Measurements from ENCODE around the gene RNF123.
"Not testable (repeated sequence)": the region's sequence is repeated elsewhere in the genome, so short reads cannot be mapped to it uniquely, and the experiment has no call there.

RNF123 gene

GRCh38 chr3:49681232-49681522, 8.2 kb upstream of the RNF123 start:
- no peak for DNase-seq (ENCODE audit: low spot score)

GRCh38 chr3:49681543-49681942, 7.8 kb upstream of the RNF123 start:
- no peak for DNase-seq (ENCODE audit: low spot score)

- no peak for DNase-seq (ENCODE audit: low spot score)
Measured at GRCh38 chr3:49683162-49683561, 6.2 kb upstream of the RNF123 start.

DNA sequence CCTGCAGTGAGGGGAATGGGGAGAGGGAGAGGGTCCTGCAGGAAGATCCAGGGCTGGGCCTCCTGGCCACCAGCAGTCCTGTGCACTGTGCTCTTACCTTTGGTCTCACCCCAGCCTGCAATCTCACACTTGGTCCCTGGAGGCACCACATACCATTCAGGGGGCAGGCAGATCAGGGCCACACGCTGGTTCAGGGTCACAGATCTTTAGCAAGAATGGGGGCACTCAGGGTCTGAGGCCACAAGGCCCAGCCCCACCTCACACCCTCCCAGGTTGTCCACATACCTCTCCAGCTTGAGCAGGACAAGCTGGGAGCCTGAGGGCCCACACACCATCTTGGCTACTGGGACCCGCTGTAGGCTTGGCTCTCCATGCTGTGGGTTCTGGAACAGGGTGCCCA, 4.9 kb upstream of the RNF123 start:
- not testable (repeated sequence) for DNase-seq (ENCODE audit: low spot score)

GRCh38 chr3:49685103-49685502, 4.3 kb upstream of the RNF123 start:
- DNase-seq (ENCODE audit: low spot score): not testable (repeated sequence)

DNA sequence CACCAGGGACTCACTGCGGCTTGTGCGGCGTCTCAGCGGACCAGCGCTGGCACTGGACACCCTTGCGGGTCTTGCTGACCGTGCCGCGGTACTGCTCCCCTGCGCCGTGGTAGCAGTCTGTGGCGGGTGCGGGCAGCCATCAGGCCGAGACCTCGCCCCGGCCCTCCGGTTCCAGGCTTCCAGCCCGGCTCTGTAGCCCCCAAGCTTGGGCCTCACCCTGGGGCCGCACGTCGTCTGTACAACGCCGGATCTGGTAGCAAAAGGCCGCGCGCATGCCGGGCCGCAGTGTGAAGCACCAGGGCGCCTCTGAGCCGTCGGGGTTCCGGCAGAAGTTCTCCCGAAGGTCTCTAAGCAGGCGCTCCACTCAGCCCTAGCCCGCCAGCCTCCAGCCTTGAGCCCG, 3.5 kb upstream of the RNF123 start:
- DNase-seq (ENCODE audit: low spot score): not testable (repeated sequence)

GRCh38 chr3:49686346-49686745, 3.0 kb upstream of the RNF123 start:
- peak; percentile 15 for DNase-seq (ENCODE audit: low spot score)

DNA sequence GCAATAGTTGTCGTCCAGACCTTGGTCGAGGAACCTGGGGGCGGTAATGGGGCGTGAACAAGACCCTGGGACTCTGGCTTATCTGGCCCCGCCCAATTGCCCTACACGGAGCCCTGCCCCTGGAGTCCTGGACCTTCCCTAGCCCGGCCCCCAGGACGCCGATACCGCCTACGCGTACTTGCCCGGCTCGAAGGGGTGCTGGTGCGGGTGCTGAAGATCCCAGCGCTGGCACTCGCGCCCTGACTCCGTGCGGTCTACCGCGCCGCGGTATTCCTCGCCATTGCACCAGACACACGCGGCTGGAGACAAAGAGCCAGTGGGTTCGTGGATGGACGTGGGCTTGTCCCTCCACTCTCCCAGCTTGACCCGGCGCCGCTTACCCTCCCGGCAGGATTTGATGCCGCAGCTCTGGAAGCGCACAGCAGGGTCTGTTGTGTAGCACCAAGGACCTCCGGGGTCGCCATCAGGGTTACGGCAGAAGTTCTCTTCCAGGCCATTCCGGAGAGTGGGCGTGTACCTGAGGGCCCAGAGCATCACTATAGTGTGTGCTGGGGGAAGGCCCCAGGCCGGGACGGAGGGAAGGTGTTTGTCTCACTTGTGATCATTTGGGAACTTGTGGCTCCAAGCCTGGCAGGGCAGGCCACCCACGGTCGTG, 2.5 kb upstream of the RNF123 start:
- DNase-seq (ENCODE audit: low spot score): peak; percentile 22

- not testable (repeated sequence) for DNase-seq (ENCODE audit: low spot score)
Measured at GRCh38 chr3:49687424-49687795, 1.9 kb upstream of the RNF123 start.

- DNase-seq (ENCODE audit: low spot score): not testable (repeated sequence)
Measured at GRCh38 chr3:49688338-49689045, 865 bp upstream of the RNF123 start.

DNA sequence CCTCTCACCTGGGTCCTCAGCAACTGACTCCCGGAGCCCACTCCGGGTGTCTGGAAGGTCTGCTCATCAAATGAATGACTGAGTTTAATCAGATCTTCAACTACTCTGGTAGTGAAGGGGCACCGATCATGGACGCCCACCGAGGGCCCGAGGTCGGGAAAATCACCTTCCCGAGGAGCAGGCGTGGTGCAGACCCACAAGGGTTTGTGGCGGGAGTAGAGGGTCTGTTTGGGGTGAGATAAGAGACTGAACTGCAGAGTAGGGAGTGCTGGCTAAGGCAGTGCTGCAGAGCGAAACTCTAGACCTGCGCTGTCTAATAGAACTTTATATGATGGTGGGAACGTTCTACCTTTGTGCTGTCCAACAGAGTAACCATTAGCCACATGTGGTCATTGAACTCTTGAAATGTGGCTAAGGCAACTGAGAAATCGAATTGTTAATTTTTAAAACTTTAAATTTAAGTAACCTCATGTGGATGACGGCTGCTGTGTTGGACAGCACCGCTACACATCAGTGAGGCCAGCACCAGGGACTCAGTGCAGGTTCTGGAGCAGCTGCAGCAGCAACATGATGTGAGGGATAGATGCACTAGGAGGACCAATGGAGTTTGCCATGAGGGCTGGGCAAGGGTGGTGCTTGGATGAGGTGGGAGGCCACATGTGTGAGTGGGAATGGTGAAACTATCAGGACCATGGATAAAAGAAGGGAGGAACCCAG, 709 bp downstream of the RNF123 start:
- DNase-seq (ENCODE audit: low spot score): not testable (repeated sequence)

- not testable (repeated sequence) for DNase-seq (ENCODE audit: low spot score)
Measured at GRCh38 chr3:49690856-49691255, 1.5 kb downstream of the RNF123 start.

GRCh38 chr3:49691481-49691880, 2.1 kb downstream of the RNF123 start:
- DNase-seq (ENCODE audit: low spot score): not testable (repeated sequence)

DNA sequence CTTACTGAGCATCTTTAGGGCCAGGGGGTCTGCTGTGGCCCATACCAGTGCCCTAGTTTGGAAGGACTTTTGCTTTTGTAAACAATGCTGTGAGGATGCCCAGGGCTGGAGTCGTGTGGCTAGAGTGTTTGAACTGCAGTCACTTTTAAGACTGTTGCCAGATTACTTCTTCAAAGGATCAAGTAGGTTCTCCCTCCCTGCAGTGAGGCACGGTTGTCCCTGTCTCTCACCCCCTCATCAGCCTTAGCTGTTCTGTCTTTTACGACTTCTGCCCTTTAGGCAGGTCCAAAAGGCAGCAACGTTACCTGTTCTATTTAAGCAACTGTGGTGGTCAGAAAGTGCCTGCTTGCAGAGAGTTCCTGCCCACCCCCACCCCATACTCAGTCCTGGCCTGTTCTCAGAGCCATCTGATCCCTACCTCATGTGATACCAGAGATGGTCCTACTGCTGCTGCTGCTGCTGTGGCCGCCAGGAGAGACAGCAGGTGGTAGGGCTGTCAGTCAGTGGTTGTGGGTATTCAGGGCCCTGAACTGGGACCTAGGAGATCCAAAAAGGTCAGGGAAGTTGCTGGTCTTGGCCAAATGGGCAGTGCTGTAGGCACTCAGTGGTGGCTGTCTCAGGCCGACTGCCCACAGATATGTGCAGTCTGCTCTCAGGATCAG, 5.2 kb downstream of the RNF123 start:
- DNase-seq (ENCODE audit: low spot score): not testable (repeated sequence)

DNA sequence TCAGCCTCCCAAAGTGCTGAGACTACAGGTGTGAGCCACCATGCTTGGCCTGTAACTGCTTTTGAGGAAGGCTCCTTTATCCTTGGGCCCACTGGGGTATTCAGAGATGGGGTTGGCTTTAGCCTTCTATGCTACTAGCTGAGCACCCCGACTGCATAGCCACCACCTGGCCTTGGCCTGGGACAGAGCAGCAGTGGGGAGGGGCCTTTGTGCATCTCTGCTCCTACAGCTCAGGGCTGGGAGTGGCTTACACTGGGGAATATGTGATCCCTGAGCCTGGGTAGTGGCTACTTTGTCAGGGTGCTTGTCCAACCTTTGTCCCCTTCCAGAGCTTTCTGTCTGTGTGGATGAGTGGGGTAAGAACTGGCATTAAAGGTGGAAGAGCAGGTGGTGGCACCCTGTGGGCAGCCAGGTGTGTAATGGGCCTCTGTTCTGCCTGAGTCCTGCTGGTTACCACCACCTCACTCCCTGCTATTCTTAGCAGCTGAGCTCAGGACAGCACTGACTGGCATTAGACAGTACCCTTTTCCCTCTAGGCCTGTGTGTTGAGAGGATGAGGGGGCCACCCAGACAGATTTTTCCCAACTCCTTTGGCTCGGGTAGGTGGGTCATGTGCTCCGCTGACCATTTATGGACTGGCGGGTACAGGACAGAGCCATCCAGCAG, 6.1 kb downstream of the RNF123 start:
- DNase-seq (ENCODE audit: low spot score): not testable (repeated sequence)

DNA sequence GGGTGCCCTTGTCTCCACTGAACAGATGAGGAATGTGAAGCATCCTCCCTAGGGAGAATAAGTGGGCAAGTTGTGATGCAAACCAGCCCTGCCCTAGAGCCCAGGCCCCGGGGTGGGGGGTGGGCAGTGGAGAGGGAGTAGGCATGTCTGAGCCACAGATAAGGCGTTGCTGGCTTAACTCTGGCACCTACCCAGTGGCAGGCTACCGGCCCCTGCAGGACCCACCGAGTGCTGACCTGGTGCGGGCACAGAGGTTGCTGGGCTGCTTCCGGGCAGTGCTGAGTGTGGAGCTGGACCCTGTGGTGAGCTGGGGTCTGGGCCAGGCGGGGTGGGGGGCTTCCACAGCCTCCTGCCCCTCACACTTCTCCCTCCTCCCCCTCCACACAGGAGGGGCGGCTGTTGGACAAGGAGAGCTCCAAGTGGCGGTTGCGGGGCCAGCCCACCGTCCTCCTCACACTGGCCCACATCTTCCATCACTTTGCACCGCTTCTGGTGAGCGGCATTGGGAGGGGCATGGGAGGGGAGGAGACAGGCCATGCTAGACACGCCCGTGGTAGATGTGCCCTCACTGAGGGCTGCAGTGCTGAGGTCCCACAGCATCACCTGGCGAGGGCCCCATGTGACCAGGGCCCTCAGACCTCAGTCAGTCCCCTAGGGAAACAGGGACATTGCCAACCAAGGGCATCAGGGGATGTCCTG, 10.1 kb downstream of the RNF123 start:
- no peak for DNase-seq (ENCODE audit: low spot score)

DNA sequence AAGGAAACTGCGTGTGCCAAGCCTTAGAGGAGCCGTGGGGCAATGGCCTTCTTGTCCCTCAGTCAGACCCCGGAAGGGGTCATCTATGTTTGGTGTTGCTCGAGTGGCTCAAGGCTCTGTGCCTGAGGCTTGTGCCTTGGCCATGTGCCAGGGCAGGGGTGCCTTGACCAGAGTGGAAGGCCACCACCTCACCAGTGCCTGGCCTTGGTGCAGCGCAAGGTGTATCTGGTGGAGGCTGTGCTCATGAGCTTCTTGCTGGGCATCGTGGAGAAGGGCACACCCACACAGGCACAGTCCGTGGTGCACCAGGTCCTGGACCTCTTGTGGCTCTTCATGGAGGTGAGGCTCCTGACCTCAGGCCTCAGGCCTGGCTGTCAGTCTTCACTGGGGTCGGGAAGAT, 10.7 kb downstream of the RNF123 start:
- DNase-seq (ENCODE audit: low spot score): no peak

- DNase-seq (ENCODE audit: low spot score): no peak
Measured at GRCh38 chr3:49700453-49701128, 11.2 kb downstream of the RNF123 start.

DNA sequence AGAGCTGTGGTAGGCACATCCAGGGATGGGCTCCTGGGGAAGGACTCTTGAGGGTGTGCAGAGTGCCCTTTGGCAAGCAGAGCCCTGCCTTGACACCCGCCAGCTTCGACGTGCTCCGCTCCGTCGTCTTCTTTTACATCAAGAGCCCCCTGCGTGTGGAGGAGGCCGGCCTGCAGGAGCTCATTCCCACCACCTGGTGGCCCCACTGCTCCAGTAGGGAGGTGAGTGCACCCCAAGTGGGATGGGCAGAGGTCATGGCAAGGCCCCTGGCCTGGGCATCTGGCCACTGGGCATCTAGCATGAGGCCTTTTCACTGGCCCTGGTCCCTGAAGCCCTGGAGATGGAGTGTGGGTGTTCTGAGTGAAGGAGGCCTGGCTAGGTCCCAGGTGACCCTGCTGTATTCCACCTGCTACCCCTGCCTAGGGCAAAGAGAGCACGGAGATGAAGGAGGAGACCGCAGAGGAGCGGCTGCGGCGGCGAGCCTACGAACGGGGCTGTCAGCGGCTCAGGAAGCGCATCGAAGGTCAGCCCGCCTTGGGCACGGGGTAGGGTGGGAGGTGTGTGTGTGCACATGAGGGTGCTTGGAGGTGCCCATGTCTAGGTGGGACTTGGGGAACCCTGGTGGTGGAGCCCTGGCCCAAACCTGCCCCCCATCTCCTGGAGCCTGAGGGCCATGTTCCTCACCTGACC, 12.2 kb downstream of the RNF123 start:
- no peak for DNase-seq (ENCODE audit: low spot score)

DNA sequence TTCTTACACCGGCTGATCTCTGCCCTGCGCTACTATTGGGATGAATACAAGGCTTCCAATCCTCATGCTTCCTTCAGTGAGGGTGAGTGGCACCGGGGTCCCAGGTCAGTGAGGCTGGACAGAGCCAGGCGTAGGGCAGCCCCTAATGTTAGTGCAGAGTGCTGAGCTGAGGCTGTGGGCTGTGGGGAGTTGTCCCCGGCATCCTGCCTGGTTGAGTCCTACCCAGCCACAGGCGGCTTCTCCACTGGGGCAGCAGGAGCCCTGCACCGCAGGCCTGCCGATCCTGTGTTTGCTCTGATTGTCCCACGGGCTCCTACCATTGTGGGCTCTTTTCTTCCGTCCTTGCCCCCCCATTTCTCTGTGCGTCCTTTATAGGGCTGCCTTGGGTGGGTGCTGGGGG, 13.3 kb downstream of the RNF123 start:
- DNase-seq (ENCODE audit: low spot score): no peak
